ENCODE data around the gene CELF3. TPM values are rescaled to one million over a fixed set of nuclear protein-coding genes. Genes with fewer than 3 reads are reported as not detected.

Gene CELF3
- polyA plus RNA-seq, 1 donor (not counting 4 experiments of a cell fraction or from before 2014, with no cell fraction given) = not detected

- Histone ChIP-seq H3K27me3 (ENCODE audit: control insufficient read depth, extremely low read depth, insufficient read depth, low read length) (no peaks in the 10 kb centered on the region), H3K4me1 (ENCODE audit: control insufficient read depth, extremely low read depth, insufficient read depth, low read length) (peaks cover 31% of the 10 kb centered on the region), H3K4me2 (ENCODE audit: control insufficient read depth, extremely low read depth, insufficient read depth, low read depth, low read length) (peak within 1 kb of the TSS; percentile 99), H3K79me2 (ENCODE audit: control insufficient read depth, insufficient read depth, low read length) (peaks cover 8% of the 10 kb centered on the region), H3K9ac (ENCODE audit: control insufficient read depth, extremely low read depth, insufficient read depth, low read length) (peak within 1 kb of the TSS; percentile 94), H3K27ac (ENCODE audit: control insufficient read depth, insufficient read depth, low read length) (peak within 1 kb of the TSS; percentile 91), H3K9me3 (ENCODE audit: control insufficient read depth, low read depth, low read length) (no peaks in the 10 kb centered on the region), H3K9me1 (ENCODE audit: control insufficient read depth, extremely low read depth, insufficient read depth, low read length) (no peaks in the 10 kb centered on the region), H2AFZ (ENCODE audit: control insufficient read depth, low read length) (peak within 1 kb of the TSS; percentile 98), H4K20me1 (ENCODE audit: control insufficient read depth, extremely low read depth, insufficient read depth, low read length) (no peaks in the 10 kb centered on the region), H3K4me3 (ENCODE audit: control insufficient read depth in 2 of 3, extremely low read depth in 1 of 3, insufficient read depth in 2 of 3, low read depth in 1 of 3, low read length in 3 of 3) (peak within 1 kb of the TSS; percentile 69 to 96 (median 86)), H3K36me3 (ENCODE audit: control insufficient read depth in 2 of 2, extremely low read depth in 1 of 2, insufficient read depth in 2 of 2, low read length in 2 of 2) (peaks cover 10 to 12% of the 10 kb centered on the region in 2 experiments)
- dilution Hi-C loops (cut with MboI; ENCODE audit: extremely low pct_ligation_motif_present, low sequenced_read_pairs) = no loop called here
- peak; percentile 44 for FAIRE-seq
- no peak for DNase-seq (ENCODE audit: low read depth, low spot score)
- no peak for TF ChIP-seq CTCF (optimal IDR thresholded peaks at IDR 0.05 in 1 of 3, IDR thresholded peaks at IDR 0.05 in 1 of 3, conservative IDR thresholded peaks at IDR 0.05 in 1 of 3; ENCODE audit: extremely low read depth in 1 of 3, insufficient read depth in 2 of 3, low read length in 3 of 3)
- no peak for TF ChIP-seq EZH2 (IDR thresholded peaks at IDR 0.05; ENCODE audit: low read length)
Measured at GRCh38 chr1:151762941-151763921, 46.6 kb upstream of the CELF3 start, which contains the start of gene MRPL9. MRPL9 (minus strand) TSS chr1:151763496; CDS start chr1:151763479, 17 bp downstream.

GRCh38 chr1:151760597-151761385, 44.2 kb upstream of the CELF3 start:
- H4K20me1 ChIP-seq (ENCODE audit: control insufficient read depth, extremely low read depth, insufficient read depth, low read length) = no peaks in the 10 kb centered on the region
- H3K4me2 ChIP-seq (ENCODE audit: control insufficient read depth, extremely low read depth, insufficient read depth, low read depth, low read length) = no peak overlapping the region
- no peak overlapping the region for H3K9ac ChIP-seq (ENCODE audit: control insufficient read depth, extremely low read depth, insufficient read depth, low read length)
- H3K27me3 ChIP-seq (ENCODE audit: control insufficient read depth, extremely low read depth, insufficient read depth, low read length) = no peaks in the 10 kb centered on the region
- no peaks in the 10 kb centered on the region for H3K9me1 ChIP-seq (ENCODE audit: control insufficient read depth, extremely low read depth, insufficient read depth, low read length)
- no peak overlapping the region for H3K4me3 ChIP-seq (ENCODE audit: control insufficient read depth in 2 of 3, extremely low read depth in 1 of 3, insufficient read depth in 2 of 3, low read depth in 1 of 3, low read length in 3 of 3)
- FAIRE-seq (no peak), DNase-seq (ENCODE audit: low read depth, low spot score) (no peak)
- dilution Hi-C loops (cut with MboI; ENCODE audit: extremely low pct_ligation_motif_present, low sequenced_read_pairs) = no loop called here
- no peaks in the 10 kb centered on the region for H3K9me3 ChIP-seq (ENCODE audit: control insufficient read depth, low read depth, low read length)
- peaks cover 36% of the 10 kb centered on the region for H3K4me1 ChIP-seq (ENCODE audit: control insufficient read depth, extremely low read depth, insufficient read depth, low read length)
- TF ChIP-seq EZH2 (IDR thresholded peaks at IDR 0.05; ENCODE audit: low read length) (no peak), CTCF (optimal IDR thresholded peaks at IDR 0.05 in 1 of 3, IDR thresholded peaks at IDR 0.05 in 1 of 3, conservative IDR thresholded peaks at IDR 0.05 in 1 of 3; ENCODE audit: extremely low read depth in 1 of 3, insufficient read depth in 2 of 3, low read length in 3 of 3) (no peak)
- H3K27ac ChIP-seq (ENCODE audit: control insufficient read depth, insufficient read depth, low read length) = no peak overlapping the region
- peaks cover 8% of the 10 kb centered on the region for H3K79me2 ChIP-seq (ENCODE audit: control insufficient read depth, insufficient read depth, low read length)
- H3K36me3 ChIP-seq (ENCODE audit: control insufficient read depth in 2 of 2, extremely low read depth in 1 of 2, insufficient read depth in 2 of 2, low read length in 2 of 2) = peaks cover 11 to 15% of the 10 kb centered on the region in 2 experiments
- no peak overlapping the region for H2AFZ ChIP-seq (ENCODE audit: control insufficient read depth, low read length)
